ENCODE measurements around the gene WDR82.
"Not testable (repeated sequence)": the region's sequence is repeated elsewhere in the genome, so short reads cannot be mapped to it uniquely, and the experiment has no call there.

Gene WDR82

GRCh38 chr3:52281981-52282801 is 3.7 kb upstream of the WDR82 start:
- no peaks in the 10 kb centered on the region for H3K9me3 ChIP-seq (ENCODE audit: control insufficient read depth in 1 of 2, low read length in 2 of 2)
- H3K4me3 ChIP-seq (ENCODE audit: low read depth in 1 of 2, low read length in 2 of 2): no peak overlapping the region
- peaks cover 0 to 5% of the 10 kb centered on the region in 2 donors for H3K36me3 ChIP-seq (ENCODE audit: control insufficient read depth in 1 of 2, insufficient read depth in 2 of 2, low read length in 2 of 2)
- H3K27me3 ChIP-seq (ENCODE audit: low read depth, low read length): no peaks in the 10 kb centered on the region
- H3K27ac ChIP-seq (ENCODE audit: low read length): no peak overlapping the region
- peaks cover 3 to 9% of the 10 kb centered on the region in 2 donors for H3K4me1 ChIP-seq (ENCODE audit: control insufficient read depth in 1 of 2, insufficient read depth in 2 of 2, low read length in 2 of 2)

DNA sequence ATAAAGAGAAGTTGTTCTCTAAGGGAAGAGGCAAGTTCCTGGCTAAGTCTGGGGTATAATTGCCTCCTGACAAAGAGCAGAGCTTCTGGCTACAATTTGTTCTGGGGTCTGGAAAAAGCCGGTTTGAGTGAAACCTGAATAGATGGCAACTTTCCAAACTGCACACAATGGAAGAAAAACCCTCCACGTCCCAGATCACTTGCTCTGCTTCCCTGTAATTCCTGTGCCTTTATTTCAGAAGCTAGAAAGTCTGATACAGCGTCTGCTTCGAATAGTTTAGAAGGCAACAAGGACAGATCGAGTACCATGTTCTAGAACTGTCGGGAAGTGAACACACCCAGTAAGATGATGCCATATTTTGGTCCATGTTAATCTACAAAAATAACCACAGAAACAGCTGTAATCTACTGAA is 1.6 kb upstream of the WDR82 start:
- Histone ChIP-seq H3K27me3 (ENCODE audit: low read depth, low read length) (no peaks in the 10 kb centered on the region), H3K36me3 (ENCODE audit: control insufficient read depth in 1 of 2, insufficient read depth in 2 of 2, low read length in 2 of 2) (peaks cover 0 to 3% of the 10 kb centered on the region in 2 donors), H3K4me3 (ENCODE audit: low read depth in 1 of 2, low read length in 2 of 2) (peak overlapping the region in 1 of 2 donors; percentile 90), H3K4me1 (ENCODE audit: control insufficient read depth in 1 of 2, insufficient read depth in 2 of 2, low read length in 2 of 2) (peaks cover 6 to 21% of the 10 kb centered on the region in 2 donors), H3K9me3 (ENCODE audit: control insufficient read depth in 1 of 2, low read length in 2 of 2) (no peaks in the 10 kb centered on the region), H3K27ac (ENCODE audit: low read length) (peak overlapping the region; percentile 47)

DNA sequence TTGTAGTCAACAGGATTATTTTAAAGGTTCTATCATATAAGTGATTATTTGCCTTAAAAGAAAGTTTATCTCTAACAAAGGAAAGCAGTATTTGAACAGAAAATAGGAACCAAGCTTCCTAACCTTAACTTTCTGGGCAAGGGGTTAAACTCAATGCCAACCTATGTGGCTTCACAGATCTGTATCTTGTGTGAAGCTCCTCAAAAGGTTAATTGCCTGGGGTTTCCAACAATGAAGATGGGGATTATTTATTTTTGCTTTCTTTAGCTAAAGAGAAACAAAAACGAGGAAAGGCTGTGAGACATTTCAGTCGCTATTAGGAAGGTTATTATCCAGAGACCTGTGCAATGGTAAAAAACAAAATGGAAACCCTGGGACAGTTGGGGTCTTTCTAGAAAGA is 1.1 kb upstream of the WDR82 start:
- Histone ChIP-seq H3K27ac (ENCODE audit: low read length) (peak overlapping the region; percentile 47), H3K27me3 (ENCODE audit: low read depth, low read length) (no peaks in the 10 kb centered on the region), H3K4me1 (ENCODE audit: control insufficient read depth in 1 of 2, insufficient read depth in 2 of 2, low read length in 2 of 2) (peaks cover 6 to 25% of the 10 kb centered on the region in 2 donors), H3K4me3 (ENCODE audit: low read depth in 1 of 2, low read length in 2 of 2) (peak overlapping the region; percentile 90 to 95), H3K36me3 (ENCODE audit: control insufficient read depth in 1 of 2, insufficient read depth in 2 of 2, low read length in 2 of 2) (peaks cover 0 to 3% of the 10 kb centered on the region in 2 donors), H3K9me3 (ENCODE audit: control insufficient read depth in 1 of 2, low read length in 2 of 2) (no peaks in the 10 kb centered on the region)

DNA sequence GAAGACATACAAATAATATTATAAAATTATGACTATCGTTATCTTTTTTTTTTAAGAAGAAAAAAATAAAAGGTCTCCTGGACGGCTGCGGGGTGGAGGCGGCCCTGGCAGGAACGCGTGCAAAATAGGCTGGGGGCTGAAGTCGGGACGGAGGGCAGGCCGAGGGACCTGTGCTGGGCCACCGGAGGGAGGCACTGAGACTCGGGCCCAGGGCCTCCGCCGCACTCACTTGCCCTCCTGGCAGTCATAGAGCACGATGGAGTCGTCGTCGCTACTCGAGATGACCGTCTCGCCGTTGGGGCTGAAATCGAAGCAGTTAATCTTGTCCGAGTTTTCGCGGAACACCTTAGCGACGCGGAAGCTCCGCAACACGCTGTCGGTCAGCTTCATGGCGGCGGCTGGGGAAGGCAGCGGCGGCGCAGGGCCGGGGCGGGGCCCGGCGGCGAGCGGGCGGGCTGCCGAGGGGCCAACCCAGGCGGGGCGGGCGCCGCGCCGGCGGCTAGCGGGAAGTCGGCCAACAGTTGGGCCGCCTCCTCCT is 408 bp downstream of the WDR82 start:
- Histone ChIP-seq H3K9me3 (ENCODE audit: control insufficient read depth in 1 of 2, low read length in 2 of 2) (no peaks in the 10 kb centered on the region), H3K4me3 (ENCODE audit: low read depth in 1 of 2, low read length in 2 of 2) (peak overlapping the region; percentile 90 to 95), H3K4me1 (ENCODE audit: control insufficient read depth in 1 of 2, insufficient read depth in 2 of 2, low read length in 2 of 2) (peaks cover 3 to 40% of the 10 kb centered on the region in 2 donors), H3K27me3 (ENCODE audit: low read depth, low read length) (no peaks in the 10 kb centered on the region), H3K36me3 (ENCODE audit: control insufficient read depth in 1 of 2, insufficient read depth in 2 of 2, low read length in 2 of 2) (peaks cover 0 to 3% of the 10 kb centered on the region in 2 donors), H3K27ac (ENCODE audit: low read length) (peak overlapping the region; percentile 89)

DNA sequence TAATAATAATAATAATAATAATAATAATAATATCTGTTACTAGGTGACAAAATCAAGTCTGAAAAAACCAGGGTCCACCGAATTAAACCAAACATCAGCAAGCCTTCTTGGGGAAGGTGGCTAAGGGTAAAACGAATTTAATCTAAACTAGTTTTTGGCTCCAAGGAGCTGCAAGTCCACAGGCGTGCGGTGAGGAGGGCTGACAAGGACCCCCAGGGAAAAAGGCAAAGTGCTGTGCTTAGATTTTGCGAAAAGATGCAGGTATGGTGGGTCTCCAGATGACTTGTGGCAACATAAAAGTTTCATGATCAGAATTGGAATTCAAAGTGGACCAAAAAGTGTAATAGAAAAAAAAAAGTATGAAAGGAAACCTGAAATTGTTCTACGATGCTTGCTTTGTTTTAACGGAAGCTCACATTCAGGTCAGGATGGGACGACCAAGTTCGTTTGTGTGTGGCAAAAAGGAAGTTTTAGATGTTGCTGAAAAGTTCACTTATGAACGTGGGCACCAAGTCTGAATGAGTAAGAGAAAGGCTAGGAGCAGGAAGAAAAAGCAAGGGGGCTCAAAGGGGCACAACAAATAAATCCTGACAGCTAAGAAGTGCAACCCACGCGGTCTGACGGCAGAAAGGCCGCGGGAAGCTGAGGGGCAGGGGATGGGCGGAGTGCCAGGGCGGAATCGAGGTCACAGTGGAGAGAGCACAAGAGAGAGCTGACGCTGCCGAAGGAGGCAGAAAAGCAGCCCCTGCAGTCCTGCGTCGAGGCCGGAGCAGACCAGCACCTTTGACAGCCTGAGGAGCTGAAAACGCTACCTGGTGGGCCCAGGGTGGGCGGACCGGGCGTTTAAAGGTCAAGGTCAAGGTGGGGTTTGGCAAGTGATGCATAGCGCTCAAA is 1.1 kb downstream of the WDR82 start:
- H3K9me3 ChIP-seq (ENCODE audit: control insufficient read depth in 1 of 2, low read length in 2 of 2): no peaks in the 10 kb centered on the region
- peaks cover 3 to 43% of the 10 kb centered on the region in 2 donors for H3K4me1 ChIP-seq (ENCODE audit: control insufficient read depth in 1 of 2, insufficient read depth in 2 of 2, low read length in 2 of 2)
- peaks cover 0 to 2% of the 10 kb centered on the region in 2 donors for H3K36me3 ChIP-seq (ENCODE audit: control insufficient read depth in 1 of 2, insufficient read depth in 2 of 2, low read length in 2 of 2)
- H3K4me3 ChIP-seq (ENCODE audit: low read depth in 1 of 2, low read length in 2 of 2): peak overlapping the region; percentile 90 to 95
- H3K27ac ChIP-seq (ENCODE audit: low read length): peak overlapping the region; percentile 89
- no peaks in the 10 kb centered on the region for H3K27me3 ChIP-seq (ENCODE audit: low read depth, low read length)

GRCh38 chr3:52274781-52275180 is 3.7 kb downstream of the WDR82 start:
- H3K4me1 ChIP-seq (ENCODE audit: control insufficient read depth in 1 of 2, insufficient read depth in 2 of 2, low read length in 2 of 2): peaks cover 17 to 68% of the 10 kb centered on the region in 2 donors
- H3K27me3 ChIP-seq (ENCODE audit: low read depth, low read length); H3K36me3 ChIP-seq (ENCODE audit: control insufficient read depth in 1 of 2, insufficient read depth in 2 of 2, low read length in 2 of 2); H3K9me3 ChIP-seq (ENCODE audit: control insufficient read depth in 1 of 2, low read length in 2 of 2); H3K4me3 ChIP-seq (ENCODE audit: low read depth in 1 of 2, low read length in 2 of 2): not testable (repeated sequence)
- H3K27ac ChIP-seq (ENCODE audit: low read length): peak overlapping the region; percentile 58

- Histone ChIP-seq H3K4me1 (ENCODE audit: control insufficient read depth in 1 of 2, insufficient read depth in 2 of 2, low read length in 2 of 2) (peaks cover 17 to 76% of the 10 kb centered on the region in 2 donors), H3K9me3 (ENCODE audit: control insufficient read depth in 1 of 2, low read length in 2 of 2) (no peaks in the 10 kb centered on the region), H3K27ac (ENCODE audit: low read length) (no peak overlapping the region), H3K36me3 (ENCODE audit: control insufficient read depth in 1 of 2, insufficient read depth in 2 of 2, low read length in 2 of 2) (peaks cover 8 to 10% of the 10 kb centered on the region in 2 donors), H3K4me3 (ENCODE audit: low read depth in 1 of 2, low read length in 2 of 2) (no peak overlapping the region), H3K27me3 (ENCODE audit: low read depth, low read length) (no peaks in the 10 kb centered on the region)
Measured at GRCh38 chr3:52272831-52273230, 5.6 kb downstream of the WDR82 start.

DNA sequence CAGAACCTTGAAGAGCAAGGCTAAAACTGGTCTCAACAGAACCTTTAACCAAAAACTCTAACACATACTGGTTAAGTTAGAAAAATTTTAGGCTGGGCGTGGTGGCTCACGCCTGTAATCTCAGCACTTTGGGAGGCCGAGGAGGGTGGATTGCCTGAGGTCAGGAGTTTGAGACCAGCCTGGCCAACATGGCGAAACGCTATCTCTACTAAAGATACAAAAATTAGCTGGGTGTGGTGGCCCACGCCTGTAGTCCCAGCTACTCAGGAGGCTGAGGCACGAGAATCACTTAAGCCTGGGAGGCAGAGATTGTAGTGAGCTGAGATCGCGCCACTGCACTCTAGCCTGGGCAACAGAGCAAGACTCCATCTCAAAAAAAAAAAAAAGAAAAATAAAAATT is 6.3 kb downstream of the WDR82 start:
- H3K4me3 ChIP-seq (ENCODE audit: low read depth in 1 of 2, low read length in 2 of 2); H3K27me3 ChIP-seq (ENCODE audit: low read depth, low read length); H3K9me3 ChIP-seq (ENCODE audit: control insufficient read depth in 1 of 2, low read length in 2 of 2): not testable (repeated sequence)
- Histone ChIP-seq H3K36me3 (ENCODE audit: control insufficient read depth in 1 of 2, insufficient read depth in 2 of 2, low read length in 2 of 2) (peaks cover 11 to 16% of the 10 kb centered on the region in 2 donors), H3K27ac (ENCODE audit: low read length) (peak overlapping the region; percentile 11), H3K4me1 (ENCODE audit: control insufficient read depth in 1 of 2, insufficient read depth in 2 of 2, low read length in 2 of 2) (peaks cover 17 to 76% of the 10 kb centered on the region in 2 donors)

DNA sequence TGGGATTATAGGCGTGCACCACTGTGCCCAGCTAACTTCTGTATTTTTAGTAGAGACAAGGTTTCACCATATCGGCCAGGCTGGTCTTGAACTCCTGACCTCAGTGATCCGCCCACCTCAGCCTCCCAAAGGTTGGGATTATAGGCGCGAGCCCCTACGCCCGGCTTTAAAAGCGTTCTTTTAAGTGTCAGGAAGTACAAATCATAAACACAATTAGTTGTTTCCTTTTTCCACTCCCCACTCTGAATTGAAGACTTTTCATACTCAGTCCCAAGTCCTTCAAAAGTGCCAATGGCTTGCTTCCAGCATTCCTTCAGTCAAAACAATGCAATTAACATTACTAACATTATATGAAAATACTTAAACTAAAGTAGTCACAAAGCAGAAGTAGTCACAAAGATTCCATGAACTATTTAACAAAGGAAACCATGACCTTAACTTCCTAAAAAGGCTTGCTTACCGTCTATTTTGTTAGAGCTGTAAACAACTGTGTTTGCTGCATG is 8.1 kb downstream of the WDR82 start:
- Histone ChIP-seq H3K4me3 (ENCODE audit: low read depth in 1 of 2, low read length in 2 of 2) (peak overlapping the region in 1 of 2 donors; percentile 12), H3K27me3 (ENCODE audit: low read depth, low read length) (no peaks in the 10 kb centered on the region), H3K9me3 (ENCODE audit: control insufficient read depth in 1 of 2, low read length in 2 of 2) (no peaks in the 10 kb centered on the region), H3K27ac (ENCODE audit: low read length) (peak overlapping the region; percentile 32), H3K4me1 (ENCODE audit: control insufficient read depth in 1 of 2, insufficient read depth in 2 of 2, low read length in 2 of 2) (peaks cover 17 to 62% of the 10 kb centered on the region in 2 donors), H3K36me3 (ENCODE audit: control insufficient read depth in 1 of 2, insufficient read depth in 2 of 2, low read length in 2 of 2) (peaks cover 29 to 30% of the 10 kb centered on the region in 2 donors)

DNA sequence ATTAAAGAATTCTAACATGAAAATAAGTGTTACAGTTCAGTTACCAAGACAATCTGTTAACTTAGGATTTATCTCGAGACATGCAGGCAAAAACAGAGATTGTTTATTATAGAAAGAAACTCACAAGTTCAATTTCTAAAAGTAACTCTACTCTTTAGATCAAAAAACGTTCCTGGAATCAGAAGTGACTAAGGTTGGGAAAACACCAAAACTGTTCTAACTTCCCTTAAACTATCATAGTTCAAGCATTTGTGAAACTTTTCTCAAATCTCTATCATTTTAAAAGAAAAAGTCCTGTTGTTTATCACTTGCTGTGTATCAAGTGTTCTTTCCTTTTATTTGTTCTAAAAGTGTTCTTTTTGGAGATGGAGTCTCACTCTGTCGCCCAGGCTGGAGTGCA is 8.7 kb downstream of the WDR82 start:
- Histone ChIP-seq H3K4me3 (ENCODE audit: low read depth in 1 of 2, low read length in 2 of 2) (no peak overlapping the region), H3K9me3 (ENCODE audit: control insufficient read depth in 1 of 2, low read length in 2 of 2) (no peaks in the 10 kb centered on the region), H3K36me3 (ENCODE audit: control insufficient read depth in 1 of 2, insufficient read depth in 2 of 2, low read length in 2 of 2) (peaks cover 29 to 30% of the 10 kb centered on the region in 2 donors), H3K27me3 (ENCODE audit: low read depth, low read length) (no peaks in the 10 kb centered on the region), H3K4me1 (ENCODE audit: control insufficient read depth in 1 of 2, insufficient read depth in 2 of 2, low read length in 2 of 2) (peaks cover 14 to 57% of the 10 kb centered on the region in 2 donors), H3K27ac (ENCODE audit: low read length) (peak overlapping the region; percentile 32)

DNA sequence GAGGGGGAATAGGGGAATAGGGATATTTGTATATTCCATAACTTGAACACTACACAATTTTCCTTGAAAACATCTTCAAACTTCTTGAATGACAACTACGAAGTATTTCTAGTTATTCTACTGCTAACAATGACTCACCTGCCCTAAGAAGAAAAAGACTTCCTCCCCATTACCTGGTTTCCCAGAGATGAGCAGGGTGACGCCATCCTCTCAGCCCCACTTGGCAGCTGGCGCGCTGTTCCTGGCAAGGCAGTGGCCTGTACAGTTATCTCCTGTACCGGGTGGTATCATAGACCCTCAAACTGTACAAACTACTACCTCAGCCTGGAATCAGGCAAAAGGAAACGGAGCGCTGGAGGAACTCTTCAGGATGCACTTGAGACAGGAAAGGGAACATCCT is 10.4 kb downstream of the WDR82 start:
- peaks cover 37 to 47% of the 10 kb centered on the region in 2 donors for H3K36me3 ChIP-seq (ENCODE audit: control insufficient read depth in 1 of 2, insufficient read depth in 2 of 2, low read length in 2 of 2)
- H3K4me1 ChIP-seq (ENCODE audit: control insufficient read depth in 1 of 2, insufficient read depth in 2 of 2, low read length in 2 of 2): peaks cover 14 to 41% of the 10 kb centered on the region in 2 donors
- H3K27ac ChIP-seq (ENCODE audit: low read length): no peak overlapping the region
- H3K27me3 ChIP-seq (ENCODE audit: low read depth, low read length): no peaks in the 10 kb centered on the region
- no peak overlapping the region for H3K4me3 ChIP-seq (ENCODE audit: low read depth in 1 of 2, low read length in 2 of 2)
- no peaks in the 10 kb centered on the region for H3K9me3 ChIP-seq (ENCODE audit: control insufficient read depth in 1 of 2, low read length in 2 of 2)

All from muscle layer of duodenum (tissue), 2 donors.